GM23248 (cell line): ENCODE measurements around the gene HAND2. TPM values are rescaled to one million over a fixed set of nuclear protein-coding genes. Genes with fewer than 3 reads are reported as not detected.

ENCODE experiments used
- DNase-seq: peaks from one replicate; pipeline ENCODE4 v3.0.0-alpha.2; 2015
- H2AFZ ChIP-seq: fragments of 200-600 bp; sonication (generic); 2 replicates; pipeline ENCODE4 v1.6.1; 2016; ENCODE audit warnings: antibody characterized with exemption
- H3F3A ChIP-seq: fragments of 200-600 bp; sonication (generic); 2 replicates; pipeline ENCODE4 v1.6.1; 2016; ENCODE audit warnings: mild to moderate bottlenecking, antibody characterized with exemption, mixed run types; ENCODE audit not compliant: insufficient read depth
- H3K27ac ChIP-seq: fragments of 200-600 bp; sonication (generic); 2 replicates; pipeline ENCODE4 v1.5.1; 2016; ENCODE audit warnings: mild to moderate bottlenecking
- H3K27me3 ChIP-seq: fragments of 200-600 bp; sonication (generic); replicated peaks from 2 replicates; pipeline ENCODE4 v1.6.1; 2016; ENCODE audit warnings: mild to moderate bottlenecking; ENCODE audit not compliant: insufficient read depth
- H3K36me3 ChIP-seq: fragments of 200-600 bp; sonication (generic); 2 replicates; pipeline ENCODE4 v1.6.1; 2016; ENCODE audit warnings: low read depth, mild to moderate bottlenecking
- H3K4me1 ChIP-seq: fragments of 200-600 bp; sonication (generic); 2 replicates; pipeline ENCODE4 v1.6.1; 2016; ENCODE audit warnings: mild to moderate bottlenecking; ENCODE audit not compliant: insufficient read depth
- H3K4me2 ChIP-seq: fragments of 200-600 bp; sonication (generic); one replicate; pipeline ENCODE4 v1.6.1; 2016; ENCODE audit warnings: mild to moderate bottlenecking; ENCODE audit not compliant: unreplicated experiment
- H3K4me3 ChIP-seq: fragments of 200-600 bp; sonication (generic); 2 replicates; pipeline ENCODE4 v1.5.1; 2016; ENCODE audit warnings: mild to moderate bottlenecking
- H3K79me2 ChIP-seq: fragments of 200-600 bp; sonication (generic); 2 replicates; pipeline ENCODE4 v1.6.1; 2016; ENCODE audit warnings: mild to moderate bottlenecking; ENCODE audit not compliant: insufficient read depth
- H3K9ac ChIP-seq: fragments of 200-600 bp; sonication (generic); 2 replicates; pipeline ENCODE4 v1.6.1; 2016; ENCODE audit warnings: mild to moderate bottlenecking
- H3K9me2 ChIP-seq: fragments of 200-600 bp; sonication (generic); 2 replicates; pipeline ENCODE4 v1.6.1; 2016; ENCODE audit warnings: mixed run types, mild to moderate bottlenecking, moderate library complexity; ENCODE audit not compliant: insufficient read depth
- H3K9me3 ChIP-seq: fragments of 200-600 bp; sonication (generic); one replicate; pipeline ENCODE4 v1.6.1; 2017; ENCODE audit warnings: low read depth
- H4K20me1 ChIP-seq: fragments of 200-600 bp; sonication (generic); 2 replicates; pipeline ENCODE4 v1.6.0; 2016; ENCODE audit not compliant: insufficient read depth
- EZH2 ChIP-seq: fragments of 200-600 bp; sonication (generic); IDR thresholded peaks from 2 replicates; pipeline ENCODE4 v1.6.1; 2018; ENCODE audit warnings: antibody characterized with exemption, mild to moderate bottlenecking; ENCODE audit not compliant: insufficient read depth, poor library complexity, severe bottlenecking
- EZH2phosphoT487 ChIP-seq: fragments of 200-600 bp; sonication (generic); IDR thresholded peaks from 2 replicates; pipeline ENCODE4 v1.6.1; 2018; ENCODE audit warnings: antibody characterized with exemption, moderate library complexity, mild to moderate bottlenecking, low read depth; ENCODE audit not compliant: insufficient read depth
- WGBS, 2 experiments: methylation state at CpG; one replicate each; pipeline ENCODE4 v1.1.6; 2015 to 2017; ENCODE audit warnings: low lambda C conversion rate in 2 of 2, low coverage in 1 of 2; ENCODE audit errors: missing lambda C conversion rate in 2 of 2; 5-methylcytosine and 5-hydroxymethylcytosine counted together
- in situ Hi-C: fragments of 300-500 bp; cut with MboI; formaldehyde crosslinking; loops from 2 replicates; pipeline ENCODE4 v1.15.0; 2020
- polyA plus RNA-seq: library from polyadenylated mRNA; unstranded; fragments of >200 nt; fragmentation: Nextera tagmentation; extraction: Ambion mirVana; gene quantifications from 2 replicates; pipeline ENCODE4 v1.2.1, GENCODE V29; 2016
- total RNA-seq: library from RNA; depleted of rRNA; stranded (reverse); fragments of >200 nt; shearing (Covaris generic); gene quantifications from 2 replicates; pipeline ENCODE4 v1.2.3, GENCODE V29; 2014

The HAND2 gene
- total and polyA plus RNA-seq, 2 experiments from 2014 or later = 11.2 to 19.3 TPM

GRCh38 chr4:173504181-173504503, 25.9 kb downstream of the HAND2 start:
- DNase-seq = no peak
- no peaks in the 10 kb centered on the region for H3K79me2 ChIP-seq

GRCh38 chr4:173503330-173504180, 26.5 kb downstream of the HAND2 start:
- H3K4me1 ChIP-seq = no peaks in the 10 kb centered on the region
- no peaks in the 10 kb centered on the region for H3K9me3 ChIP-seq
- WGBS, 2 experiments = 74 to 75% methylated on average over 13 of the region's 13 CpGs
- H2AFZ ChIP-seq = no peak overlapping the region
- H3K4me3 ChIP-seq = no peak overlapping the region
- no peaks in the 10 kb centered on the region for H3K79me2 ChIP-seq
- H3K27me3 ChIP-seq = no peaks in the 10 kb centered on the region
- H3K9me2 ChIP-seq = no peaks in the 10 kb centered on the region
- DNase-seq = no peak
- no peaks in the 10 kb centered on the region for H4K20me1 ChIP-seq
- H3F3A ChIP-seq = no peaks in the 10 kb centered on the region
- H3K27ac ChIP-seq = no peak overlapping the region
- H3K36me3 ChIP-seq = no peaks in the 10 kb centered on the region
- in situ Hi-C loops = loop anchor here (25.0 kb wide), 1 partner anchor 809 kb away; no protein-coding TSS in a partner anchor
- TF ChIP-seq EZH2 (no peak), EZH2phosphoT487 (no peak)
- no peak overlapping the region for H3K9ac ChIP-seq
- no peak overlapping the region for H3K4me2 ChIP-seq

More at GRCh38 chr4:173504181-173504503, 25.9 kb downstream of the HAND2 start:
- Histone ChIP-seq H3K9me3 (no peaks in the 10 kb centered on the region), H3K4me1 (no peaks in the 10 kb centered on the region), H3K27ac (no peak overlapping the region), H3K9me2 (no peaks in the 10 kb centered on the region), H4K20me1 (no peaks in the 10 kb centered on the region), H2AFZ (no peak overlapping the region), H3K4me3 (no peak overlapping the region), H3K4me2 (no peak overlapping the region), H3K27me3 (no peaks in the 10 kb centered on the region), H3K36me3 (no peaks in the 10 kb centered on the region), H3K9ac (no peak overlapping the region), H3F3A (no peaks in the 10 kb centered on the region)
- TF ChIP-seq EZH2phosphoT487 = no peak
- no peak for TF ChIP-seq EZH2
- WGBS, 2 experiments = 46% methylated on average over 7 of the region's 7 CpGs
- in situ Hi-C loops = loop anchor here (25.0 kb wide), 1 partner anchor 808 kb away; no protein-coding TSS in a partner anchor

- TF ChIP-seq EZH2 (no peak), EZH2phosphoT487 (no peak)
- Histone ChIP-seq H3K9me2 (no peaks in the 10 kb centered on the region), H3K36me3 (no peaks in the 10 kb centered on the region), H3K4me3 (no peak overlapping the region), H3K4me1 (no peaks in the 10 kb centered on the region), H4K20me1 (no peaks in the 10 kb centered on the region), H3K9ac (no peak overlapping the region), H3K9me3 (no peaks in the 10 kb centered on the region), H3K4me2 (no peak overlapping the region), H3K27ac (no peak overlapping the region), H3K79me2 (no peaks in the 10 kb centered on the region), H3F3A (no peaks in the 10 kb centered on the region), H2AFZ (no peak overlapping the region), H3K27me3 (no peaks in the 10 kb centered on the region)
- WGBS, 2 experiments = 73 to 74% methylated on average over 5 of the region's 5 CpGs
- DNase-seq = no peak
- in situ Hi-C loops = loop anchor here (25.0 kb wide), 1 partner anchor 810 kb away; no protein-coding TSS in a partner anchor
Measured at GRCh38 chr4:173502282-173502681, 27.7 kb downstream of the HAND2 start.

GRCh38 chr4:173501592-173502150, 28.4 kb downstream of the HAND2 start:
- Histone ChIP-seq H3K4me2 (no peak overlapping the region), H2AFZ (no peak overlapping the region), H3F3A (no peaks in the 10 kb centered on the region), H3K36me3 (no peaks in the 10 kb centered on the region), H3K79me2 (no peaks in the 10 kb centered on the region), H3K4me1 (no peaks in the 10 kb centered on the region), H3K9me2 (no peaks in the 10 kb centered on the region), H3K27me3 (no peaks in the 10 kb centered on the region), H3K9me3 (no peaks in the 10 kb centered on the region), H3K27ac (no peak overlapping the region), H3K9ac (no peak overlapping the region), H3K4me3 (no peak overlapping the region), H4K20me1 (no peaks in the 10 kb centered on the region)
- 84 to 88% methylated on average over 19 to 21 of the region's 21 CpGs for WGBS, 2 experiments
- no peak for DNase-seq
- in situ Hi-C loops = loop anchor here (25.0 kb wide), 1 partner anchor 811 kb away; no protein-coding TSS in a partner anchor
- TF ChIP-seq EZH2phosphoT487 (no peak), EZH2 (no peak)
